SW480 (cell line): ENCODE results near the gene HERC5.
"Not testable (repeated sequence)": the region's sequence is repeated elsewhere in the genome, so short reads cannot be mapped to it uniquely, and the experiment has no call there.

Experiments
- DNase-seq: peaks from one replicate; pipeline ENCODE4 v3.0.0-alpha.2; 2016; ENCODE audit warnings: low spot score

The HERC5 gene

DNA sequence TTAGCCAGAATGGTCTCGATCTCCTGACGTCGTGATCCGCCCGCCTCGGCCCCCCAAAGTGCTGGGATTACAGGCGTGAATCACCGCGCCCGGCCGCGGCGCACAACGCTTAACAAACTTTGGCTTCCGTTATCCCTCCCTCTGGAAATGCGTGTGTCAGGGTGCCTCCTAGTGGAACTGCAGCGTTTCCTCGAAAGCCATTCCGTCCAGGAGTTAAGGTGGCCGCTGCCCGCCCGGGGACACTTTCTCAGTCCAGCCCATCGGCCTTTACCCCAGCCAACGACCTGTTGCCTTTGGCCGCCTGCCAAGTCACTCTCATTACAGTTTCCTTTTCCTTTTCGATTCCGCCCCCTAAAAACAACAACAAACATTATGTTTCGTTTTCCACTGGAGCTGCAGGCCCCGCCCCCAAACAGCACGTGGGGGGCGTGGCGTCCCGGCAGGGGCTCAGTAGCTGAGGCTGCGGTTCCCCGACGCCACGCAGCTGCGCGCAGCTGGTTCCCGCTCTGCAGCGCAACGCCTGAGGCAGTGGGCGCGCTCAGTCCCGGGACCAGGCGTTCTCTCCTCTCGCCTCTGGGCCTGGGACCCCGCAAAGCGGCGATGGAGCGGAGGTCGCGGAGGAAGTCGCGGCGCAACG lies at the start of gene HERC5:
Gene HERC5, plus strand, starts transcription at position 450 of the 637 bp plus-strand sequence. Its CDS starts 151 bp downstream, at position 601.
- peak; percentile 90 for DNase-seq

GRCh38 chr4:88409206-88409605 lies 47.7 kb upstream of the HERC5 start:
- DNase-seq: no peak

- DNase-seq: no peak
Observed at GRCh38 chr4:88409789-88410188, 47.1 kb upstream of the HERC5 start.

DNA sequence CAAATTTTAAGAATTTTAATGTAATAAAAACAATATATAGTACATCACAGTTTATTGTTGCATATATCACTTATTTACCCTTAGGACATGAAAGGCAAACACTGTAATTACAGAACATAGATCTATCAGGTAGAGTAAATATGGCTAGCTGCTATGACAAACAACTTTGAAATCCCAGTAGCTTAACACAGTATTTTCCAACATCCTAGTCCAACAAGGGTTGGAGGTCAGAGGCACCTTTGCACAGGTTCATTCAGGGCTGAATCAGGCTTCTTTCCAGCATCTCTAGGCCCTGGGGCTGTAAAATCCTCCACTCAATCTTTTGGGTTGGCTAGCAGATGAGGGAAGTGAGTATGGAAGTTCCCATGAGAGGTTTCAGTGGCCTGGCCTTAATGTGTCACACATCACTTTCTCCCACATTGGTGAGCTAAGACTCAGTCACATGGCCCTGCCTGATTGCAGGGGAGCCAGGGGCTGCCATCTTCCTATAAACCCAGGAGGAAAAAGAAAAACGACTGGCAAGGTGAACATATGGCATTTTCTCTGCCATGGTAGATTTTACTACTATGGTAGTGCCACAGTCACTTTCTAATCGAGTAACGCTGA lies 45.3 kb upstream of the HERC5 start:
- DNase-seq: no peak

- DNase-seq: no peak
Observed at GRCh38 chr4:88413801-88414200, 43.1 kb upstream of the HERC5 start.

DNA sequence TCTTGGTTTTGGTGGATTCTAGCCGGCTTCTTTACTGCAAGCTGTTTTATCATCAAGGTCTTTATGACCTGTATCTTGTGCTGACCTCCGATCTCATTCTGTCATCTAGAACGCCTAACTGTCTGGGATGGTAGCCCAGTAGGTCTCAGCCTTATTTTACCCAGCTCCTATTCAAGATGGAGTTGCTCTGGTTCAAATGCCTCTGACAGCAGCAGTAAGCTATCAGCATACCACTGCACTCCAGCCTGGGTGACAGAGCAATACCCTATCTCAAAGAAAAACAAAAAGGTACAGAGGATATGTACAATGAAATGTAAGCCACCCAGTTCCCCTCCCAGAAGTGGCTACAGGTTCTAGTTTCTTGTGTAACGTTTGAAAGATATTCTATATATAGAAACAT lies 42.2 kb upstream of the HERC5 start:
- no peak for DNase-seq

- no peak for DNase-seq
Observed at GRCh38 chr4:88415982-88416381, 40.9 kb upstream of the HERC5 start.

- no peak for DNase-seq
Observed at GRCh38 chr4:88418411-88418810, 38.5 kb upstream of the HERC5 start.

- no peak for DNase-seq
Observed at GRCh38 chr4:88419874-88420273, 37.0 kb upstream of the HERC5 start.

DNA sequence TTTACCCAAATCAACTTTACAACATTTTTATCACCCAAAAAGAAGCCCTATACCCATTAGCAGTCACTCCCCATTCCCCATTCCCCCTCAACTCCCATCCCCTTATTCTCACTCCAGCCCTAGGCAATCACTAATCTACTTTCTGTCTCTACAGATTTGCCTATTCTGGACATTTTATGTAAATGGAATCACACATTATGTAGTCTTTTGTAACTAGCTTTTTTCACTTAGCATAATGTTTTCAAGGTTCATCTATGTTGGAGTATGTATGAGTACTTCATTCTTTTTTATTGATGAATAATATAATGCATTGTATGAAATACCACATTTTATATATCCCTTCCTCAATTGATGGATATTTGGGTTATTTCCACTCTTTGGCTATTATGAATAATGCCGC lies 36.1 kb upstream of the HERC5 start:
- no peak for DNase-seq

DNA sequence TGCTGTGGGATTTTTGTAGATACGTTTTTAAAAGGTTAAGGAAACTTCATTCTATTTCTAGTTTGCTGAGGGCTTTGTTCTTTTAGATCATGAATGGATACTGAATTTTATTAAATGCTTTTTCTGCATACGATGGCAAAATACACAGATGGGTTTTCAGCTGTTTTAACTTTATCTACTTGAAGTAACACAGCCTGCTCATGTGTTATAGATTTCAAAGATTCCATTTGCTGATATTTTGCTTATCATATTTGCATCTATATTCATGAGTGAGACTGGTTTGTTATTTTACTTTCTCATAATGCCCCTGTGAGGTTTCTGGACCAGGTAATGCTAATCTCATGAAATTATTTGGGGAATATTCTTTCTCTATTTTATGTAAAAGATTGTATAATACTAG lies 34.5 kb upstream of the HERC5 start:
- no peak for DNase-seq

DNA sequence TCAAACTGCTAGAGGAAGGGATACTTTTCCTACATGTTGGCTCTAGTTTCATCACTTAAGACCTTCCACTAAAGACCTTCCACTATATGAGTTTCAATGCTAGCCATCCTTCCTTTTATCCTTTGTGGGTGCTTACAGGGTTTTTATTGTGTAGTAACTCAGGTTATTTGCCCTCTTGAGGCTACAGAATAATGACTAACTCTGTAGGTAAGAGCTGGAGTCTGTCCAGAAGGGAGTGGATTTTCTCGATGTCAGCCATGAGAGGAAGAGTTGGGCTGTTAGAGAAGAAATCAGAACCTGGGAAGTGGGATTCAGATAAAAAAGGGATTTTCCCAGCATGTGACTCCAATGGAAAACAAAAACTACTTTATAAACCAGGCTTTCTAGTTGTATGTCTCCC lies 27.5 kb upstream of the HERC5 start:
- DNase-seq: no peak

DNA sequence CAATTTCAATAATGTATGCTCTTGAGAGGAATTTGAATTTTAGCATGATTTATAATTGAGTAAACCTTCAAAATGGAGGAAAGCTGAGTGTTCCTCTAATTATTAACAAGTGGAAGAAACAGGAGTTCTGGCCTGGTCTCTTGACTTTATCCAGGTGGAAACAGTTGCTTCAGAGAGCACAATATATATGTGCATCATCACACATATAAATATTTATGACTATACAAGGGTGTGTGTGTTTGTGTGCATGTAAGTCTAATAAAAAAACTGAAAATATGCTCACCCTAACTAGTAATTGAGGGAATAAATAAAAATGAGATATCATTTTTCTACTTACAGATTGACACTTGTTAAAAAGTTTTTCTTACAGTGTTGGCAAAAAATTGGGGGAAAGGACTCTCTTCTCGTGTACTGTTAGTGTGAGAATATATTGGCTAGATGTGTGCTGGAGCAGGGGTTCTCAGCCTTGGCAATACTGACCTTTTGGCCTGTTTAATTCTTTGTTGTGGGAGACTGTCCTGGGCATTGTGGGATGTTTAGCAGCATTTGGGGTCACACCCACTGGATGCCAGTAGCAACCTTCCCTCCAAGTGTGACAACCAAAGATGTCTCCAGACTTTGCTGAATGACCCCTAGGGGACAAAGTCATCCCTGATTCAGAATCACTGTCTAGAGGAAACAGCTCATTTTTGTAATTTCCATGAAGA lies 20.8 kb upstream of the HERC5 start:
- DNase-seq: no peak

- DNase-seq: not testable (repeated sequence)
Observed at GRCh38 chr4:88437873-88438272, 19.0 kb upstream of the HERC5 start.

- no peak for DNase-seq
Observed at GRCh38 chr4:88439161-88439760, 17.7 kb upstream of the HERC5 start.

DNA sequence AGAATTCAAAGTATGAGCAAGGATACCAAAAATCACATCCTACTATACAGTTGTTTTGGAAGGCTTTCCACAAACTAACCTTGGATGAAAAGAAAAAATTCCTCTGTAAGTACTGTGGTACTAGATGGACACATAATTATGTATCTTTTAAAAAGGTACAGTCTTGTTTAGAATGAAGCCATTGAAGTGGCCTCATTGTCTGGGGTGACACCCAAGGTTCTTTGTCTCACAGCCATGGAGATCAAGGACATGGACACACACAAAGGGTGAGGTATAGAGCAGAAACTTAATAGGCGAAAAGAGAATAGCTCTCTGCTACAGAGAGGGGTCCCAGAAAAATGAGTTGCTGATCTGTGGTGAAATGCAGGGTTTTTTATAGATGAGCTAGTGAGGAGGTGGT lies 16.8 kb upstream of the HERC5 start:
- no peak for DNase-seq

DNA sequence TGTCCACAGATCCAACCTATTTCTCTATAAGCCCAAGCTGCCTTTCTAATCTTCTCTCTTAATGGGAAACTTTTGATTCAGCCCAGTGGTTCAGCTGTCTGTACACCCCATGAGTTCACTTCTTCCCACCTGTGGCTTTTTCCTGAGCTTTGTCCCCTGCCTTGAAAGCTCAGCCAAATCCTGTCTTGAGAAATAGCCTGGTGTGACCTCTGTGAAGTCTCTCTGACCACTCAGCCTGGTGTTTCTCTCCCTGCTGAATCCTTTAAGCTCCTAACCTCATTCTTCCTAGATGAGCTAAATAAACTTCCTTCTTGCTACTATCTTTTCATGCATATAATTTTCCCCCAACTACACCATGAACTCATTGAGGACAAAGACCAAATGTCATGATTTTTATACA lies 15.2 kb upstream of the HERC5 start:
- DNase-seq: no peak

DNA sequence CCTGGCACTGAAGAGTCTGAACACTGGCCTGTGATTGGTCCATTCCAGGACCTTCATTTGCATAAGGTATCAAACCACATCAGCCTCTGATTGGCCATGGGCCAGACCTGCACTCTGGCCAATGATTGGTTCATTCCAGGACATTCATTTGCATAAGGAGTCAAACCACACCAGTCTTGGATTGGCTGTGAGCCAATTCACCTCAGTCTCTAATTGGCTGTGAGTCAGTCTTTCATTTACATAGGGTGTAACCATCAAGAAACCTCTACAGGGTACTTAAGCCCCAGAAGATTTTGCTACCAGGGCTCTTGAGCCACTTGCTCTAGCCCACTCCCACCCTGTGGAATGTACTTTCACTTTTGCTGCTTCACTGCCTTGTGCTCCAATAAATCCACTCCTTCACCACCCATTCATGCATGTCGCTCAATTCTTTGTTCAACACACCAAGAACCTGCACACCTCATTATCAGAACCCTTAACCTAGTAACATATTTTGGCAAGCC lies 14.2 kb upstream of the HERC5 start:
- no peak for DNase-seq

DNA sequence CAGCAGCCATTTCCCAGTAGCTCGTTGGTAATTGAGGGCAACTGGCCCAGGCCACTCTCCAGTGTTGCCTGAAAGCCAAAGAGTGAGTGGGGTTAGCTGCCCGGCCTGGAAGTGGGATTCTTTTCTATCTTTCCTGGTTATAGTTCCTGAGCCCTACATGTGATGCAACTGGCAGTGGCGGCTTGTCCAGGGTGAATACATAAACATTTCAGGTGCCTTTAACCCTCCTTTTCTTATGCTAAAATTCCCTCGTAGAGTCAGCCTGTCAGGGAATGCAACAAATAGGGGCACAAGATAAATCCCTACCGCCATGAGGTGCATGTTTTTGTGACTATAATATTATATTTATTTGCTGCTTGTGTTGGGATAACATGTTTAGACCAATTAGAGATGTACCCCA lies 13.4 kb upstream of the HERC5 start:
- no peak for DNase-seq

GRCh38 chr4:88445252-88445651 lies 11.7 kb upstream of the HERC5 start:
- no peak for DNase-seq

DNA sequence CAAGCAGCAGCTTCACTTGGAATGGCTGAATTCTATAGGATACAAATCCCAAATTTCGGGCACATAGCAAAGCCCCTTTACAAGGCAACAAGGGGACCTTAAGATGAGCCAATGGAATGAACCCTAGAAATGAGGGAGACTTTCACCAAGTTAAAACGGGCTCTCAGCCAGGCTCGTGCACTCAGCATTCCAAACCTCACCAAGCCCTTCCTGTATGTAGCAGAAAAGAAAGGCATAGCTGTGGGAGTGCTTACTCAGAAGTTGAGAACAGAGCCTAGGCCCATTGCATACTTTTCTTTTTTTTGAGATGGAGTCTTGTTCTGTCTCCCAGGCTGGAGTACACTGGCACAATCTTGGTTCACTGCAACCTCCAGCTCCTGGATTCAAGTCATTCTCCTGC lies 10.8 kb upstream of the HERC5 start:
- no peak for DNase-seq

- DNase-seq: no peak
Observed at GRCh38 chr4:88447371-88448095, 9.4 kb upstream of the HERC5 start.
